GM21529 (cell line): Measurements from ENCODE around the gene IFITM5.
"Not testable (repeated sequence)": the region's sequence is repeated elsewhere in the genome, so short reads cannot be mapped to it uniquely, and the experiment has no call there.

ENCODE experiments used
- ATAC-seq: cut with Tn5 transposase; IDR thresholded peaks from one replicate; pipeline ENCODE4 v1.9.1; 2021; ENCODE audit not compliant: unreplicated experiment

Gene IFITM5

GRCh38 chr11:296171-297050 is 2.9 kb downstream of the IFITM5 start:
- no peak for ATAC-seq

GRCh38 chr11:295351-296170 is 3.8 kb downstream of the IFITM5 start:
- no peak for ATAC-seq

- no peak for ATAC-seq
These were observed 4.5 kb downstream of the IFITM5 start for GRCh38 chr11:294780-295179.

- ATAC-seq = no peak
These were observed 5.3 kb downstream of the IFITM5 start for GRCh38 chr11:293852-294661.

- no peak for ATAC-seq
These were observed 6.0 kb downstream of the IFITM5 start for GRCh38 chr11:293271-293851.

- ATAC-seq = no peak
These were observed 6.9 kb downstream of the IFITM5 start for GRCh38 chr11:292211-293121.

GRCh38 chr11:291281-292210 is 7.8 kb downstream of the IFITM5 start:
- ATAC-seq = no peak

GRCh38 chr11:290621-291231 is 8.6 kb downstream of the IFITM5 start:
- ATAC-seq = no peak

GRCh38 chr11:289712-290620 is 9.4 kb downstream of the IFITM5 start:
- no peak for ATAC-seq

GRCh38 chr11:289398-289711 is 10.0 kb downstream of the IFITM5 start:
- no peak for ATAC-seq

GRCh38 chr11:288478-289397 is 10.6 kb downstream of the IFITM5 start, which contains the start of gene PGGHG:
Gene PGGHG (plus strand): TSS chr11:289126. CDS start chr11:289817, 691 bp downstream.
- no peak for ATAC-seq

- ATAC-seq = no peak
These were observed 11.4 kb downstream of the IFITM5 start for GRCh38 chr11:287821-288477.

- ATAC-seq = not testable (repeated sequence)
These were observed 12.1 kb downstream of the IFITM5 start for GRCh38 chr11:286977-287820.

- no peak for ATAC-seq
These were observed 13.5 kb downstream of the IFITM5 start for GRCh38 chr11:285894-286220.
